GM12878 (cell line): ENCODE results near the gene FASTK. TPM values are rescaled to one million over a fixed set of nuclear protein-coding genes. Genes with fewer than 3 reads are reported as not detected.
A peak's percentile ranks its signal among the peaks of the same experiment; 100 is the strongest.

Experiments
- BMI1 ChIP-seq: fragments of 450-650 bp; IDR thresholded peaks from 2 replicates; pipeline ENCODE4 v1.6.1; 2016; ENCODE audit warnings: mild to moderate bottlenecking, moderate library complexity, borderline replicate concordance
- CREM ChIP-seq: IDR thresholded peaks from 2 replicates; pipeline ENCODE4 v1.6.1; 2014; ENCODE audit warnings: antibody characterized with exemption, low read depth
- IKZF2 ChIP-seq, 2 experiments: fragments of 450-650 bp; IDR thresholded peaks; 2 replicates each; pipeline ENCODE4 v1.6.1; 2017; ENCODE audit warnings: mild to moderate bottlenecking in 2 of 2, moderate library complexity in 2 of 2
- MLLT1 ChIP-seq: fragments of 450-650 bp; IDR thresholded peaks from 2 replicates; pipeline ENCODE4 v1.6.1; 2016; ENCODE audit warnings: mild to moderate bottlenecking
- NFYB ChIP-seq: IDR thresholded peaks from 2 replicates; pipeline ENCODE4 v1.6.1; 2011; ENCODE audit warnings: low read depth, mild to moderate bottlenecking, low read length, improper control_type of control experiment, moderate library complexity; ENCODE audit not compliant: insufficient read depth
- NKRF ChIP-seq: fragments of 450-650 bp; conservative IDR thresholded peaks from 2 replicates; pipeline ENCODE4 v1.6.1; 2017; ENCODE audit warnings: mild to moderate bottlenecking, moderate library complexity
- NR2F1 ChIP-seq: fragments of 450-650 bp; conservative IDR thresholded peaks from 2 replicates; pipeline ENCODE4 v1.6.1; 2017; ENCODE audit warnings: mild to moderate bottlenecking
- POLR2A ChIP-seq: IDR thresholded peaks from 2 replicates; pipeline ENCODE4 v1.6.1; 2011; ENCODE audit warnings: low read depth, mild to moderate bottlenecking, low read length
- POLR2AphosphoS2 ChIP-seq: IDR thresholded peaks from 2 replicates; pipeline ENCODE4 v1.6.1; 2011; ENCODE audit warnings: low read depth, mild to moderate bottlenecking, low read length, improper control_type of control experiment, moderate library complexity
- RELB ChIP-seq: fragments of 450-650 bp; IDR thresholded peaks from 2 replicates; pipeline ENCODE4 v1.6.1; 2017; ENCODE audit warnings: low read depth, mild to moderate bottlenecking, moderate library complexity
- RUNX3 ChIP-seq: IDR thresholded peaks from 2 replicates; pipeline ENCODE4 v1.6.1; 2012; ENCODE audit warnings: low read length, inconsistent platforms
- SP1 ChIP-seq: IDR thresholded peaks from one replicate; pipeline ENCODE4 v1.6.1; 2011; ENCODE audit warnings: low read depth, low read length
- TAF1 ChIP-seq: IDR thresholded peaks from 2 replicates; pipeline ENCODE4 v1.6.1; 2011; ENCODE audit warnings: mild to moderate bottlenecking, low read depth, low read length, borderline replicate concordance
- TARDBP ChIP-seq: IDR thresholded peaks from 2 replicates; pipeline ENCODE4 v1.6.1; 2016; ENCODE audit warnings: borderline replicate concordance
- TBL1XR1 ChIP-seq: IDR thresholded peaks from 2 replicates; pipeline ENCODE4 v1.6.1; 2012; ENCODE audit warnings: low read depth, low read length, improper control_type of control experiment
- ZBTB4 ChIP-seq: fragments of 450-650 bp; formaldehyde crosslinking; IDR thresholded peaks from 2 replicates; pipeline ENCODE4 v1.4.0; 2022; ENCODE audit warnings: mild to moderate bottlenecking, moderate library complexity
- ZNF622 ChIP-seq: fragments of 450-650 bp; IDR thresholded peaks from 2 replicates; pipeline ENCODE4 v1.6.1; 2017; ENCODE audit warnings: mild to moderate bottlenecking, inconsistent platforms
- ZSCAN29 ChIP-seq: fragments of 450-650 bp; IDR thresholded peaks from 2 replicates; pipeline ENCODE4 v1.6.1; 2017; ENCODE audit warnings: mild to moderate bottlenecking, moderate library complexity
- ZZZ3 ChIP-seq: IDR thresholded peaks from 2 replicates; pipeline ENCODE4 v1.6.1; 2011; ENCODE audit warnings: low read depth; ENCODE audit not compliant: control insufficient read depth, insufficient read length
- polyA plus RNA-seq, 11 experiments: library from polyadenylated mRNA; depleted of rRNA in 4 of 11; unstranded in 6 of 11; stranded (reverse) in 5 of 11; fragments of >200 nt; fragmentation: Nextera tagmentation in 4 of 11; fragmentation: Illumina TruSeq in 1 of 11; extraction: Ambion mirVana in 4 of 11; extraction: Trizol in 1 of 11; gene quantifications; 1 replicate in 1 of 11; 2 replicates in 10 of 11; pipeline versions ENCODE4 v1.2.1 to v1.2.3, GENCODE V29; 2011 to 2016; ENCODE audit warnings: inconsistent platforms in 2 of 11, missing spikeins in 2 of 11, low read depth in 1 of 11
- total RNA-seq, 4 experiments: library from RNA; depleted of rRNA in 3 of 4; stranded (reverse); fragments of >200 nt in 3 of 4; fragmentation: Illumina TruSeq in 1 of 4; extraction: Trizol in 1 of 4; gene quantifications; 2 replicates each; pipeline versions ENCODE4 v1.2.1 to v1.2.3, GENCODE V29; 2013 to 2021

FASTK gene
- total and polyA plus RNA-seq, 10 of the 15 experiments (the other 5 are each of a cell fraction or from before 2014, with no cell fraction given), result 0.19 to 102 (median 54.5) TPM

- TF ChIP-seq ZBTB4 (CRISPR knock-in tag) (no peak), POLR2AphosphoS2 (no peak), ZZZ3 (no peak), MLLT1 (no peak), RELB (peak; percentile 45; the same call in 1 of the 2 replicates), TARDBP (no peak), SP1 (no peak), ZSCAN29 (0 out of 2 replicates have a peak, but pooled peaks have one; percentile 25), NFYB (no peak), BMI1 (no peak), NKRF (peak; percentile 75; the same call in 1 of the 2 replicates), CREM (peak; percentile 37; the same call in 1 of the 2 replicates), POLR2A (peak; percentile 58; the same call in 1 of the 2 replicates), IKZF2 (IDR thresholded peaks at IDR 0.05) (peak in 1 of 2 experiments; percentile 27; a peak in 1 of 4 replicates), NR2F1 (peak; percentile 94), TBL1XR1 (no peak), RUNX3 (no peak), TAF1 (0 out of 2 replicates have a peak, but pooled peaks have one; percentile 25), ZNF622 (no peak)
Observed at GRCh38 chr7:151087245-151088018, 6.8 kb upstream of the FASTK start (continued).
